Stimulated activated CD8-positive, alpha-beta memory T cell treated with anti-CD3 and anti-CD28 coated beads, Interleukin-7, amount 100 ng/mL, for 1 hour (primary cell): Measurements from ENCODE around the gene PIGU.

Source experiments
- DNase-seq, 2 donors: peaks; one replicate each; pipeline ENCODE4 v3.0.0-alpha.2; 2020; ENCODE audit warnings: low read depth in 2 of 2

PIGU gene

DNA sequence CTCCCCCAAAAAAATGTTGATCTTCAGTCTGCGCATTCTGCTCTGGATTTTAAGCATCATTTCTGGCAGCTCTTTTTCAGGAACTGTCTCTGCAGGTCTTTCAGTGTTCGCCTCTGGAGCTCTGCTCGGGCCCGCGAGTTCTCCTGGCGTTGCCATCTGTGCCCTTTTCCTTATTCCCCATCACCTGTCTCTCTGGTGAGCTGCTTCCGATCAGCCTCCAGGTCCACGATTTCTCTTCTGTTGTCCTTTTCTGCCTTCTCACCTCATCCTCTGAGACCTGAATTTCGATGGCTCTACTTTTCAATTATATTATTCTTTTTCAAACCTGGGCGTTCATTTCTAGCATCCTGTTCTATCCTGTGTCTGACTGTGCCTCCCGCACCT is 119.0 kb downstream of the PIGU start:
- no peak for DNase-seq

DNA sequence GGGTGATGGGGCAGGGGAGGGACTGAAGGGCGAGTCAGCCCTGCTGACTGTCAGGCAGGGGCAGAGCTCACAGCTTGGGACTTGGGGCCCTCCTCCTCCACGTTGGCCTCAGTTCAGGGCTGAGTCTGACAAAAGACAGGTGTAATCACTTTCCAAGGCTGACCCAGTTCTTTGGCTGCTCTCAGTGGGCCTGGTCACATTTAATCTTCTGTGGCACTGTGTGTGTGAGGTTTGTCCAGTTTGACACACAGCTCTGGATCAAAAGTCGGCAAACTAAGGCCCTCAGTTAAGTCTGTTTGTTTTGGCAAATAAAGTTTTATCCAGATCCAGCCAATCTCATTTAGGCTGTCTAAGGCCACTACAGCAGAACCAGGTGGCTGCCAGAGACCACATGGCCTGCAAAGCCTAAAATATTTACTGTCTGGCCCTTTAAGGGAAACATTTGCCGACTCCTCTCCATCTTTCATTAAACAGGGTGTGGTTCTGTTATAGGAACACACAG is 123.5 kb downstream of the PIGU start:
- no peak for DNase-seq

DNA sequence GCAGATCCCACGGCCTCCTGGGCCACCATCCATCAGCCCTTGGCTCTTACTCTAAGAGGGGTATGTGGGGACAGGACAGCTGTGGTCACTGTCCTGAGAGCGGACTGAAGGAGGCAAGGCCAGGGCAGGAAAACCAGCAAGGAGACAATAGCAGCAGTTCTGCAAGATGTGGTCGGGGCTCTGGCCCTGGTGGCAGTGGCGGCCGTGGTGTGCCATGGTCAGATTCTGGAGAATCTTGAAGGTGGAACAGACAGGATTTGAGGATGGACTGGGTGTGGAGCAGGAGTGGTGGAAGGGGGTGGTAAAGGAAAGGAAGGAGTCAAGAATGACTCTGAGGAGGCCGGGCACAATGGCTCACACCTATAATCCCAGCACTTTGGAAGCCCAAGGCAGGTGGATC is 124.3 kb downstream of the PIGU start:
- DNase-seq, result no peak

DNA sequence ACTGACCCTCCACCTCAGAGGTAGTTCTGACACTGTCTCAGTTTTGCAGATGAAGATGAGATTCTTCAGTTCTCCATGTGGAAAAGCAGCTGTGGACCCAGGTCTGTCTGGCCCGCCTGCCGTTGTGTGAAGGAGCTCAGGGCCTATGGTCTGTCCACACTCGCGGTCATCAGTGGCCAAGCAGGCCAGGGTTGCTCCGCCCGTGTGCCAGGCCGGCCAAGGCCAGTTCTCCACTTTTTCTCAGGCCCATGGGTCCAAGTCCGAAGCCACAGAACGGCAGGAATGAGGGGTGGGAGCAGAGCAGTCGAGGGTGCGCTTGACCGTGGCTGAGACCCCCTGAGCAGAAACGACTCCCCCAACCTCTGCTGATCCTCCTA is 127.0 kb downstream of the PIGU start:
- DNase-seq, result no peak

DNA sequence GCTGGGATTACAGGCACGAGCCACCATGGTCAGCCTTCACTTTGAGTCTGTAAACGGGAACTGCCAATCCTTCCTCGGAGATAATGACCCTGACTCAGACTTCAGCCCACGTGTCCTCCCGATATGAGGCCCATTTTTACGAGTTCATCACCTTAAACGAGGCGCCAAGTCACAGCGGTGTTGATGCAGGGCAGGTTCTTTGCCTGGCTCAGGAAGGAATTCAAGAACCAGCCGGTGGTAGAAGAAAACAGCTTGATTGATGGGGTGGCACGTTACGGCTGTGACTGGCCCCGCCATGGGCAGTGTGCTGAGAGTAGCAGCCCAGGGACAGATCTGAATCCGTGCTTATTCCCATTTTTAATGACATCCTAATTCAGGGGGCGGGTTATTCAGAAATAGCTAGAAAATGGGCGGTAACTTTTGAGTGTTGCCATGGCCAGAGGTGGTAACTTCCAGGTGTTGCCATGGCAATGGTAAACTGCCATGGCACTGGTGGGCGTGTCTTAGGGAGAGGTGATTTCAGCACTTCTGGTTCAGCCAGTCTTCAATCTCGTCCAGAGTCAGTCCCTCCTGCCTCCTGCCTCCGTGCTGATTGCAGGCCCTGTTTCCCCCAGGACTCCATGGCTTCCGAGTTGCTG is 127.5 kb downstream of the PIGU start:
- DNase-seq, result no peak

DNA sequence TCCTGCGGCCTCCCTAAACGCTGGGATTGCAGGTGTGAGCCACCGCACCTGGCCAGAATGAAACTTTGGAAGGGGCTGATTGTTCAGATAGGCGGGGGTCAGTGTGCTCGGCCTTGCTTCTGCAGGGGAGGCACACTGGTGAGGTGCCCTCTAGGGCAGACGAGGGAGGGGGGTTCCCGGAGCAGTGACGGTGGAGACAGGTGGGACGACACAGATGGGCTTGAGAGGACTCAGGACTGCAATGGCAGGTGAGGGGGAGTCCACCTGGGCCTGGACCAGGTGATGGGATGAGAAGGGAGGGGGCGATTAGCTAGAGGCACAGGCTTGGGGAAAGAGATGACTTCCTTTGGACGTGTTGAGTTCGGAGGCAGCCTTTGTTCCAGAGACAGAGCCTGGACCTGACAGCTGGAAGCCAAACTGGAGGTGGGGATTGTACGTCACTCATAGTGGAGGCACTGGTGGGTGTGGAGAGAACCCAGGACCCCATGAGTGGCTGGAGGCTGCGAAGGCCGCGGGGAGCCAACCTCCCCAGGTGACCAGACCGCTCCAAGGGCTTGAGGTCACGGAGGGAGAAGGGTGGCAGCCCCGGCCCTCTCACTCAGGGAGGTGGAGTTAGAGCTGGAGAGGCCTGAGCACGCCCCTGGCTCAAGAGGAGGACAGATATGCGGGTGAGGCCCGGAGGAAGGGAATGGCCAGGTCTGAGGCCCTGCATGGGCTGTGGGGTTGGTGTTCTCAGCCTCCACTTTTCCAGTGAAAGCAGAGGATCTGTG is 128.9 kb downstream of the PIGU start:
- DNase-seq, result no peak

DNA sequence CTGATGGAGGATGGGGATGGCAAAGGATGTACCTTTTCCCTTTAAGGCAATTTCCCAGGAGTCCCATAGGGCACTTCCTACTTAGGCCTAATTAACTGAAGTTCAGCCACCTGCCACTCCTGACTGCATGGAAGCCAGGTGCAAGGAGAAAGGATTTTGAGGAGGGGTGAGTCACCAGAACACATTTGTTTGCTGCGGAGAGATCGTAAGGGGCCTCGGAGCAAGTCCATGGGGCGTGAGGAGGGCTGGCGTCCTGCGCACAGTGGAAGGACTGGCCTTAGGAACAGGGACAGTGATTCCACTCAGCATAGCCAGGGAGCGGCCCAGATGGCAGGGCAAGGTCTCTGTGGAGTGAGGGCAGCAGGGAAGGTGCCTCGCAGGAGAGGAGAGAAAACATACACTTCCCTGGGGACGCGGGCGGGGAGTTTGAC is 130.1 kb downstream of the PIGU start:
- no peak for DNase-seq

DNA sequence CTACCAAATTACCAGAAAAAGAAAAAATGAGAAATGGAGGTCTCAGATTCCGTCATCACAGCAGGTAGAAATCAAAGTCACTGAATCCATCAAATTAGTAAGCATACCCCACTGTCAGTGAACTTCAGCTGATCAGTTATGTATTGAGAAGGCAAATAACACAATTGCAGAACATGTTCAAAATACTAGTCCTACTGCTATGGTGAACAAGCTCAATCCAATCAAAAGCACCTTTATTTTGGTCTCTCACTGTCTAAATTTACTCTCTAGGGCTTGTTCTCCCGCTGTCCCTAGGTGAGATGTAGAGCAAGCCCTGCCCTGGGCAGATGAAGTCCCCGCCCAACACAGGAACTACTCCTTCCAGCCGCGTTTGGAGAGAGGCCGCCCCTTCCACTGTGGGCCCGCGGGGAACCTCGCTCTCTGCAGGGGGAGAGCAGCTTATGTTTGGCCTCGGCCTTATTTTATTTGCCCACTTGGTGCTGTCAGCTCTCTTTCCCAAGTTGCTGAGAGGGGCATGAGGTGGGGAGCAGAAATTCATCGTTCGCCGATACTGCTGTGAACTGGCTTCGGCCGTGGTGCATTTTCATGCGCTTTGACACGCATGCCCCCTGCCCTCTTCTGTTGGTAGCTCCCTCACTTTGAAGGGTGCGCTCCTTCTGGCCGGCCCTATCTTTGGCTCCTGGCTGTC is 132.6 kb downstream of the PIGU start:
- DNase-seq, result no peak

DNA sequence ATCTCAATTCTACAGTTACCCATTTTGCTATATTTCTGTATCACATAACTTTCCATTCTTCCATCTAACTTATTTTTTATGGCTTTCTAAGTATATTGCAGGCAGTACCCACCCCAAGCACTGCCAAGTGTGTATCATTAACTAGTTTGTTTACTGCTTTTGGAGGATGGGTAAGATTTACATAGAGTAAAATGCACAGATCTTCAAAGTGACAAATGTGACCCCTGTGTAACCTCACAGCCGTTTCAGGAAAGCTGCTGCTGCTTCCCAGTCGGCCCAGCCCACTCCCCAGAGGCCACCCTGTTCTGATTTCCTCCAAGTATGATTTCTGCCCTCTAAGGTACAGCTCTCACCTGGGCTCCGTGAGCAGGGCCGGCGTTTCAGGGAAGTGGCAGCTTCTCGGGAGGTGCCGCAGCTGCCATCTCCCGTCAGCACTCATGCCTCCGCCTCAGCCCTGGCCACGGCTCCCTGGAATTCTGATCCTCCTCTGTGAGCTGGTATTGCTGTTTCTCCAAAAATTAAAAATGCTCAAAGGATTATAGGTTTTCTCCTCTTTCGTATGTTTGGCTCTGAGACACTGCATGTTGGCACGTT is 133.3 kb downstream of the PIGU start:
- no peak for DNase-seq

DNA sequence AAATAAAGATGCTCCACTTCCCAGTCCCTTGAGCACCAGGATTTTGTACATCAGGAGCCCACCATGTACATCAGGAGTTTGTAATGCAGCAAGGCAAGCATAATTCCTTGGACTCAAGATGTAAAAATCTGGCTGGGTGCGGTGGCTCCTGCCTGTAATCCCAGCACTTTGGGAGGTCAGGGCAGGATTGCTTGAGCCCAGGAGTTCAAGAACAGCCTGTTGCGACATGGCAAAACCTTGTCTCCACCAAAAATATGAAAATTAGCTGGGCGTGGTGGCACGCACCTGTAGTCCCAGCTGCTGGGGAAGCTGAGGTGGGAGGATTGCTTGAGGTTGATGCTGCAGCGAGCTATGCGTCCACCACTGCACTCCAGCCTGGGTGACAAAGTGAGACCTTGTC is 134.5 kb downstream of the PIGU start:
- DNase-seq, result no peak

DNA sequence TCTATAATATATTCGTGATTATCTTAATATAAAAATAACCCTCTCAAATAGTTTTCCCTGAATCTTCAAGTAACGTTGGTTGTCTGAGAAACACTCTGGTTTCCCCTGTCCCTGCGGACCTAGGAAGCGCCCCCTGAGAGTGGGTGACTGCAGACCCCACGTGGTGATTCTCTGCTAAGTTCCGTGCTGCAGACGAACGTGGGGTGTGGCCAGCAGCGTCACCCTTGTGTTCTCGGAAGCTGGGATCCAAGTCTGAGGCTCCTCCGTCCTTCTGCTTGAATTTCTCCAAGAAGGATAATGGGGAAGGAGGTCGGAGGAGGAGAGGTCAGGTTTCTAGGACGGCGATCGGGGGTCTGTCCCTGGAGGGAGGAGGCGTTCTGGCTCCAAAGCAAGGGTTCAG is 135.0 kb downstream of the PIGU start:
- no peak for DNase-seq

DNA sequence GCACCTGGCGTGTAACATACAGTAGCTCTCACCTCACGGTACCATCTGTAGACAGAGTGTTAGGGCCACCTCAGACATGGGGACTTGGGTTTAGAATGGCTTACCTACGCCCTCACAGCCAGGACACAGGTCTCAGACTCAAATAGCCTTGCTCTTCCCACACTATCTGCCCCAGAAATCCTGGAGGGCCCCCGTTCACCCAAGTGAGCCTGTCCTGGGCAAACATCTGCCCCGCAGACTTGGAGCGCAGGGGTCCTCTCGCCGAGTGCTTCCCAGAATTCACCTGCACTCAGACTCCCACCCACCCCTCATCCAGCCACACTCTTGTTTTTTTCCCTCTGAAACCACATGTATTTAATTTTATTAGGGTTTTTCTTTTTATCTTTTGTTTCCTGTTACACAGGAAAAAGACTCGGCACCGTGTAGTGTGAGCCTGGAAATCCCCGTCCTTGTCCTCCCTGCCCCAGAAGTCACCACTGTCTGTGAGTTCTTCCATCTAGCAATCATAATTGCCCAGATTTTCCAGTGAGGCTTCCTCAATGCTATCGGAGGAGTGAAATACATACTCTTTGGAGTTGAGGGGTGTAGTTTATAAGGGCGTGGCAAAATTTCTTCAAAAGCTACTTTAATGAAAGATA is 135.5 kb downstream of the PIGU start:
- DNase-seq, result no peak

DNA sequence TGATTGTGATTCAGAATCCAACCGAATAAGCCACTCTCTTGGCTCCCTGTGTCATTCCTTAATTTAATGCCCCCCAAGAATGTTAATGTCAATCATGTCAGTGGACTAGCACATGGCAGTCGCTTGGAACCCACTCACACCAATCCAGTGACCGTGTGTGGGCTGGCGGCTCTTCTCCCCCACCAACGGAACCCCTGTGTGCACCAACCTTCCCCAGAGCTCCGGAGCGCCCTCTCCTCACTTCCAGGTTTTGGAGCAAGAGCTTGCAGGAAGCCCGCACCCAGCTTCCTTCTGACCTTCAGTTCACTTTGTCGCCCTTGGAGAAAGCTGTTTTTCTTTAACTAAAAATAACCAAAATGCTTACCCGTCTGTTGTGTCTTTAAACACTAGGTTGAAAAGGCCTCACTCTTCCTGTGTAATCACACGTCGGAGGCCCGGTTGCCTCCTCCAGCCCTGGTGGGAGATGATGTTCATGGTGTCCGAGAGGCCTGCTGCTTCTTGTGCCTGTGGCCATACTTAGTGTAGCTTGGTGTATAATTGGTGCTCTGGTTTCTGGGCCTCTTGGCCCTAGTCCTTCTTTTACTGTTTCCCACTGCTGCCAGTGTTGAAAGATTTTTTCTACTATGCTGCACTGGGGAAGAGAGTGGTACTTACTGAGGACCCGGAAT is 136.2 kb downstream of the PIGU start:
- DNase-seq, result no peak

DNA sequence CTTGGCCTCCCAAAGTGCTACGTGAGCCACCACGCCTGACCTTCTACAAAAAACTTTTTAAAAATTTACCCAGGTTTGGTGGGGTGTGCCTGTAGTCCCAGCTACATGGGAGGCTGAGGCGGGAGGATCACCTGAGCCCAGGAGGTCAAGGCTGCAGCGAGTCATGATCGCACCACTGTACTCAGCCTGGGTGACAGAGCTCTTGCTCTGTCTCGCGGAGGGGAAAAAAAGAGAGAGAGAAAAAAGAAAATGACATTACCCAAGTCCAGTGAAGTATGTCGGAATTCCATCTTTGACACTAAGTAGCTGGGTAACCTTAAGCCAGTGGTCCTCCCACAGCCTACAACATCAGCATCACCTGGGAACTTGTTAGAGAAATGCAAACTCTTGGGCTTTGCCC is 137.1 kb downstream of the PIGU start:
- no peak for DNase-seq

DNA sequence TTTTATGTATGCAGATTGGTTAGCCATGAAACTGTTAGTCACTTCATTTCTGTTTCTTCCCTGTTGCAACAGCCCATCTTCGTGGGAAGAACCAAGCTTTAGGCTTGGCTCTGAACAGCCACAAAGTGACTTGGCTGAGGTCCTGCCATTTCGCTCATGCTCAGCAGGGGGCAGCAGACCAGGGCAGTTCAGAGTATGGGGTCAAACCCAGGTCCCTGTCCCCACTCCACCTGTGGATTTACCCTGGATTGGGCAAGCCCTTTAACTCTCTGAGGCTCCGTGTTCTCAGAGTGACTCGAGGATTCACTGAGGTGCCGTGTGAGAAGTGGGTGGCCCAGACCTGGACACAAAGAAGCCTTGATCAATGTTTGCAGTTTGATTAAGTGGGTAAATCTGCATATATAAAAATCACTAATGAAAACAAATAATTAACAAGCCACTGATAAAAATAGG is 138.2 kb downstream of the PIGU start:
- DNase-seq, result no peak

DNA sequence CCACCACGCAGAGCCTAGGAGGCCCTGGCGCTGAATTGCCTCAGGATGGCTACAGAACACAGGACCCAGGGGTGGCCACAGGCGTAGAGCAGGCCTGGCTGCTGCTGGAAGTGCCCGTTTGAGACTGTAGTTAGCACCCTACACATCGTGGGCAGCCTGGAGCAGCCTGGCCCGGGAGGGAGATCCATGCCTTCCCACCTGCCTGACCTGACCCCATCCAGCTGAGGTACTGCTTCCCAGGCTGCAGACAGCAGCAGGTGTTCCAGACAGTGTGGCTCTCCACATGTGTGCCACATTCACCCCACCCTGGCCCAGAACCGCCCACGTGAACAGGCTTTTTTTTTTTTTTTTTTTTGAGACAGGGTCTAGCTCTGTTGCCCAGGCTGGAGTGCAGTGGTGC is 139.2 kb downstream of the PIGU start:
- no peak for DNase-seq

DNA sequence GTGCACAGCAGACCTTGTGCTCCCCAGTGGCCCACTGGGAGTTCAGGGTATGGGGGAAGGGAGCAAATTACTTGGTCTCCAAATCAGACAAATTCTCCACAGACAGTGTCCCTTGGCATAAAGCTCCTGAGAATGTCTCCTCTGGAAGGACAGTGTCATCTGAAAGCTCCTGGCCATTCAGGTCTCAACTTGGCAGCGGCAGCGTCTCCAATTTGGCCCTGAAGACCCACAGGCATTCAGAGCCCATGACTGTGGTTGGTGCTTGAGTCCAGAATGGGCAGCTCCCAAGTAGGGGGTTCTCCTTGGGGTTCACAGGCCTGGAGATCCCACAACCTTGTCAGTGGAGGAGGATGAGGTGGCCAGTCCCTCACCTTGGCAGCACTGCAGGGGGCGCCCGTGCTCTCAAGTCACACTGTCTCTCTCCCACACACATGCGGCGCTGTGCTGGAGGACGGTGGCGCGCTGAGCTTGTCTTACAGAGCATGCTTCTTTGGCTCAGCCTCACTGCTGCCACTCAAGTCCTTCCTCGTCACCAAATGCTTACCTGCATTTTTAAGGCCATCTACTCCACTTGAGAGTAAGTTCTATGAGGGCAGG is 140.0 kb downstream of the PIGU start:
- no peak for DNase-seq

DNA sequence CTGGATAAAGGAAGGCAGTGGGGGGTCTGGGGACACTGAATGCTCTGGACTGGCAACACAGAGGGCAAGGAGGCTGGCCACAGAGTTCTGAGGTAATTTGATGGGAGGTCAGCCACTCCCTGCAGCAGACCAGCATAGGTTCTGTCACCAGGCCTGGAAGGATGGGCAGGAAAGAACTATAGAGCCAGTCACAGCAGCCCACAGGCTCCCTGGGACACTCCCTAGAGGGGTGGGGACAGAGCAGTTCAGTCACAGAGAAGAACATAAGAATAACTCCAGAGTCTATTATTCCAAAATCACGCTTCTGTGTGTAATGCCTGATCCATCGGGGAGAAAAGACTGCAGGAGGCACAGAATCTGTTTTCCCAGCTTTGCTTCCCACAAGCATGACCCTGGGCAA is 141.0 kb downstream of the PIGU start:
- no peak for DNase-seq

DNA sequence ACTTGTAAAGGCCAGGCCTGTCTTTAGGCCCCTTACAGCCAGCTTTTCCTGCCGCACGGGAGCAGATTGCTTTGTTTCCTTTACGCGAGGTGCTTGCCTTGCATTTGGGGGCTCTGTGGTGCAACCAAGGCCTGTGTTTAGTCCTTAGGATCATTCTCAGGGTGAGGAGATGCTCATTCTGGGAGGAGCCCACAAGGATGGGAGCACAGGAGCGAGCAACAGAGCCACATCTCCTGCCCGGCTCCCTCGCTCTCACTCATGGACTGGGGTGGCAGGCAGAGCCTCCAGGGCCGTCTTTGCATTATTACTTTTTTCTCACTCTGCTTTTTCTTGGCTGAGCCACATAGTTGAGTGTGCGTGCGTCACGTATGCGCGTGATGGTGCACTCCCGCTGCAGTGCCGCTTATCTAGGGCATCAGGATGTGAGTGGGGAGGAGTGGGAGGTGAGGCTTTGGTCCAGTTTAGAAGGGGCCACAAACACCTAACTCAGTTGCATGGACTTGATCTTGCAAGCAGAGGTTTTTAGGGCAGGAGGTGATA is 141.5 kb downstream of the PIGU start:
- no peak for DNase-seq

DNA sequence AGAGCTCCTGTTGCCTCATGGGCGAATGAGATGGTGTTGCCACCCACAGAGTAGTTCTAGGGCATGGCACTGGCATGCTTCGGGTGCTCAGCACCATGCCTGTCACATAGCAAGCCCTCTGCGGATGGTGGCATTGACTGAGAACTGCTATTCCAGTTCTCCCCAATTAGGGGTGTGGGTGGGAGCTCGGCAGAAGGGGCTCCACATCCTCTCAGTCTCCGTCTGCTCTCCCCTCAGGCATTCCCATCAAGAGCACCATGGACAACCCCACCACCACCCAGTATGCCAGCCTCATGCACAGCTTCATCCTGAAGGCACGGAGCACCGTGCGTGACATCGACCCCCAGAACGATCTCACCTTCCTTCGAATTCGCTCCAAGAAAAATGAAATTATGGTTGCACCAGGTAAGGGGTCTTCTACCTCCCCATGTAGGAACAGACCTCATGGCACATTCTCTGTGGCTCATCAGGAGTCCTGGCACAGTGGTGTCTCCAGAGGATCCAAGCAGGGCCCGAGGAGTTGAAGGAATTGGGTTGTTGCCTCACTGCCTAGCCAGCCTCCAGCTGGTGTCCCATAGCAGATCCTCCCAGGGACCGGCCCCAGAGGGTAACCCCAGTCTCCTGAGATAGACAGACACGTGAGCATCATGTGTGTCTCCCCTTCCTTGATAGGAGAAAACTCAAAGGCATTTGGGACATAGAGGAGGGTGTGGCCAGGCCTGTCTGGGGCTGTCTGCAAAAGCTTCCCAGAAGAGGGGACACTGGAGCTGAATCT is 142.3 kb downstream of the PIGU start:
- no peak for DNase-seq
